ENCODE data around the gene SLC35E3. TPM values are rescaled to one million over a fixed set of nuclear protein-coding genes. Genes with fewer than 3 reads are reported as not detected.

Gene SLC35E3
- total RNA-seq, 4 donors from 2014 or later, result 3.5 to 23.1 (median 12.2) TPM

DNA sequence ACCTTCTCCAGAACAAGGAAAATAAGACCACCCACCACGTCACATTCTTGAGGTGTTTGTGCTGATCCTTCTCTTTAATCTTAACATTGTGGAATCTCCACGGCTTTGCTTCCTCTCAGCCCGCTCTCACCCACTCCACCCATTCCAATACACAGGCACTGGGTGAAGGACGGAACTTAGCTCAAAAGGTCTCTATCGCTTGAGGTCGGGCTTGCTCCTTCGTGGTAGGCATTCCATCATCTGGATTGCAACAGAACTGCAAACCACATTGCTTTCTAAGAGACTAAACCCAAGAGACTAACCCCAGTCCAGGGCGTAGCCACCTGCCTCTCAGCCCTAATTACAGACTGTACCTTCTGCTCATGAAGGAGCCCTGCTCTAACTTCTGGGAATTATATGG, 38.0 kb downstream of the SLC35E3 start:
- no peak for DNase-seq
- Histone ChIP-seq H3K27ac (peak overlapping the region in 1 of 4 donors; percentile 9), H3K4me3 (no peak overlapping the region), H3K9me3 (no peaks in the 10 kb centered on the region), H3K27me3 (no peaks in the 10 kb centered on the region), H3K4me1 (peaks cover 0 to 12% (median 0%) of the 10 kb centered on the region in 4 donors), H3K36me3 (no peaks in the 10 kb centered on the region)
- TF ChIP-seq, protein P1, sequence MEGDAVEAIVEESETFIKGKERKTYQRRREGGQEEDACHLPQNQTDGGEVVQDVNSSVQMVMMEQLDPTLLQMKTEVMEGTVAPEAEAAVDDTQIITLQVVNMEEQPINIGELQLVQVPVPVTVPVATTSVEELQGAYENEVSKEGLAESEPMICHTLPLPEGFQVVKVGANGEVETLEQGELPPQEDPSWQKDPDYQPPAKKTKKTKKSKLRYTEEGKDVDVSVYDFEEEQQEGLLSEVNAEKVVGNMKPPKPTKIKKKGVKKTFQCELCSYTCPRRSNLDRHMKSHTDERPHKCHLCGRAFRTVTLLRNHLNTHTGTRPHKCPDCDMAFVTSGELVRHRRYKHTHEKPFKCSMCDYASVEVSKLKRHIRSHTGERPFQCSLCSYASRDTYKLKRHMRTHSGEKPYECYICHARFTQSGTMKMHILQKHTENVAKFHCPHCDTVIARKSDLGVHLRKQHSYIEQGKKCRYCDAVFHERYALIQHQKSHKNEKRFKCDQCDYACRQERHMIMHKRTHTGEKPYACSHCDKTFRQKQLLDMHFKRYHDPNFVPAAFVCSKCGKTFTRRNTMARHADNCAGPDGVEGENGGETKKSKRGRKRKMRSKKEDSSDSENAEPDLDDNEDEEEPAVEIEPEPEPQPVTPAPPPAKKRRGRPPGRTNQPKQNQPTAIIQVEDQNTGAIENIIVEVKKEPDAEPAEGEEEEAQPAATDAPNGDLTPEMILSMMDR (IDR thresholded peaks at IDR 0.05), result no peak
- TF ChIP-seq POLR2A (IDR thresholded peaks at IDR 0.05), result no peak

DNA sequence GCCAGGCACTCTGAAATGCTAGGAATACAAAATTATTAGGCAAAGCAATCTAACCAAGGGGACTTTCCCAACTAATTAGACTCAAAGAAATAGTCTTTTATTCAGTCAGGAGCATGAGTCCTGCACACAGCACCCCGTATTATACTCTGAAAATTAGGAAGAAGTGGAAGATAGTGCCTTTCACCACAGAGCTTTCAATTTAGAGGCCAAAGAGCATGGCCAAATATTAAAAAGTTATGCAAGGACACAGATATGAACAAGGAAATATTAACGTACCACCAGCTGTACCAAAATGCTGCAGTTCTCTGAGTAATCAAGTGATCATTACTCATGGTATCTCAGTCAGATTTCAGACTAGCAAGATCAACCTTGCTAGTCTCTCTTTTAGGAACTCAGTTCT, 39.4 kb downstream of the SLC35E3 start:
- no peaks in the 10 kb centered on the region for H3K27me3 ChIP-seq
- no peak overlapping the region for H3K27ac ChIP-seq
- peaks cover 0 to 12% (median 0%) of the 10 kb centered on the region in 4 donors for H3K4me1 ChIP-seq
- H3K9me3 ChIP-seq, result no peaks in the 10 kb centered on the region
- no peak overlapping the region for H3K4me3 ChIP-seq
- no peaks in the 10 kb centered on the region for H3K36me3 ChIP-seq
- no peak for DNase-seq
- TF ChIP-seq, protein P1 (IDR thresholded peaks at IDR 0.05), result no peak
- TF ChIP-seq POLR2A (IDR thresholded peaks at IDR 0.05), result no peak

DNA sequence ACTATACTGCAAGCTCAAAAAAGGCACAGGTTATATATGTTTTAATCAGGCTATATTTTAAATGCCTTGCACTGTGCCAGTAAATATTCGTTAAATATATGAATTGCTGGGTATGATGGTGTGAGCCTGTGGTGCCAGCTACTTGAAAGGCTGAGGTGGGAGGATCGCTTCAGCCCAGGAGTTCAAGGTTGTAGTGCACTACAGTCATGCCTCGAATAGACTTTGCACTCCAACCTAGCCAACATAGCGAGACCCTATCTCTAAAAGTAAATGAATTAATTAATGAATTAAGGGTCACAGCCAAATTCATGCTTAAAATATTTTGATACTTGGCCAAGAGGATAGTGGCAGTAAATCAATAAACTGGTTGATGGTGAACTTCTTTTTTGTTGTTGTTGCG, 39.8 kb downstream of the SLC35E3 start:
- no peak for TF ChIP-seq POLR2A (IDR thresholded peaks at IDR 0.05)
- TF ChIP-seq, protein P1 (IDR thresholded peaks at IDR 0.05), result no peak
- Histone ChIP-seq H3K4me1 (peaks cover 0 to 12% (median 0%) of the 10 kb centered on the region in 4 donors), H3K4me3 (no peak overlapping the region), H3K9me3 (no peaks in the 10 kb centered on the region), H3K27ac (no peak overlapping the region), H3K27me3 (no peaks in the 10 kb centered on the region), H3K36me3 (no peaks in the 10 kb centered on the region)
- DNase-seq, result no peak

DNA sequence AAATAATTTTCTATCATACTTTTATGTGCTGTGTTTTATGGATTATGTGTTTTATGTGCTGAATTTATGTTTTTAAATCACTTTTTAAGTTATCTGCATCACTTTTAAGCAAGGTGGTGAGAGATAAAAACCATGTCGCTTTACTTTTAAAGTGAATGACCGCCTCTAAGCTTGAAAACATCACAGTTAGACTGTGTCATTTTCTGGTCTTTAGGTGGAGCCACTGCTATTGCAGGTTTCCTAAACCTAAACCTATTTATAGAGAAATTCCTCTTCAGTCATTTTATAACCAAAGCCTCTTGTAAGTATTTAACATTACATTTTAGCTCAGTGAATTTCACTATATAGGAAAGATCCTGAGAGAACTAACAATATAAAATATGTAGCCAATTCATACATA, 41.0 kb downstream of the SLC35E3 start:
- Histone ChIP-seq H3K4me1 (peaks cover 0 to 12% (median 0%) of the 10 kb centered on the region in 4 donors), H3K27me3 (no peaks in the 10 kb centered on the region), H3K4me3 (no peak overlapping the region), H3K27ac (peak overlapping the region in 3 of 4 donors; percentile 12 to 59 (median 40)), H3K9me3 (no peaks in the 10 kb centered on the region), H3K36me3 (no peaks in the 10 kb centered on the region)
- DNase-seq, result no peak
- TF ChIP-seq POLR2A (IDR thresholded peaks at IDR 0.05), result no peak
- TF ChIP-seq, protein P1 (IDR thresholded peaks at IDR 0.05), result no peak

DNA sequence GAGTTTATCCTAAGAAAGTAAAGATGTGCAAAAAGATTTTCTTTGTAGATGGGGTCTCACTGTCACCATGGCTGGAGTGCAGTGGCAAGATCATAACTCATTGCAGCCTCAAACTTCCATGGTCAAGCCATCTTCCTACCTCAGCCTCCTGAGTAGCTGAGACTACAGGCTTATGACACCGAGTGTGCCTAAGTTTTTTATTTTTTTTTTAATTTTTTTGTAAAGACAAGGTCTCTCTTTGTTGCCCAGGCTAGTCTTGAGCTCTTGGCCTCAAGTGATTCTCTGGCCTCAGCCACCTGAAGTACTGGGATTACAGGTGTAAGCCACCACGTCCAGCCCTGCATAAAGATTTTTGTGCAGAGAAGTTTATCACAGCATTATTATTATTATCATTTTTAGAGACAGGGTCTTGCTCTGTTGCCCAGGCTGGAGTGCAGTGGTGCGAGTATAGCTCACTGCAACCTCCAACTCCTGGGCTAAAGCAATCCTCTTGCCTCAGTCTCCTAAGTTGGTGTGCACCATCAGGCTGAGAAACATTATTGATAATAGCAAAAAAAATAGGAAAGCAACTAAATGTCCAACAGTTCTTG, 42.7 kb downstream of the SLC35E3 start:
- DNase-seq, result no peak
- no peaks in the 10 kb centered on the region for H3K27me3 ChIP-seq
- H3K36me3 ChIP-seq, result no peaks in the 10 kb centered on the region
- H3K9me3 ChIP-seq, result no peaks in the 10 kb centered on the region
- no peak for TF ChIP-seq POLR2A (IDR thresholded peaks at IDR 0.05)
- TF ChIP-seq, protein P1 (IDR thresholded peaks at IDR 0.05), result no peak
- H3K27ac ChIP-seq, result no peak overlapping the region
- no peak overlapping the region for H3K4me3 ChIP-seq
- H3K4me1 ChIP-seq, result peaks cover 0 to 12% (median 0%) of the 10 kb centered on the region in 4 donors

Measured in Peyer's patch (tissue), 4 donors.